OCI-LY7 (cell line): ENCODE results near the gene CMTM8. TPM values are rescaled to one million over a fixed set of nuclear protein-coding genes. Genes with fewer than 3 reads are reported as not detected.

Experiments
- BruUV-seq: library from RNA; stranded (reverse); fragments of 400-500 nt; replicated peaks from 2 replicates; lab custom pipeline; 2021; lab: Mats Ljungman, UMichigan
- CTCF ChIA-PET: fragments of 300-600 bp; sonication (Branson Sonifier 250); formaldehyde crosslinking; loops from one replicate; lab custom pipeline; 2022; ENCODE audit warnings: antibody characterized with exemption; ENCODE audit not compliant: unreplicated experiment; lab: Charles Lee
- POLR2A ChIA-PET: fragments of 300-600 bp; sonication (Branson Sonifier 250); formaldehyde crosslinking; loops from one replicate; lab custom pipeline; 2022; ENCODE audit warnings: antibody characterized with exemption; lab: Charles Lee
- DNase-seq: peaks from one replicate; pipeline ENCODE4 v3.0.0-alpha.2; 2015; ENCODE audit warnings: low spot score
- H2AFZ ChIP-seq: fragments of 200-600 bp; sonication (generic), shearing (Covaris generic); 2 replicates; pipeline ENCODE4 v1.6.1; 2014; ENCODE audit warnings: mild to moderate bottlenecking, antibody characterized with exemption, low read length, moderate library complexity
- H3K27ac ChIP-seq: fragments of 200-600 bp; sonication (generic); 2 replicates; pipeline ENCODE4 v1.5.1; 2014; ENCODE audit warnings: mixed run types, low read depth, mild to moderate bottlenecking, moderate library complexity, low read length, inconsistent platforms; ENCODE audit not compliant: poor library complexity, severe bottlenecking
- H3K36me3 ChIP-seq: fragments of 200-600 bp; sonication (generic); 2 replicates; pipeline ENCODE4 v1.6.1; 2014; ENCODE audit warnings: mild to moderate bottlenecking, antibody characterized with exemption, low read length, moderate library complexity, mixed read lengths; ENCODE audit not compliant: insufficient read depth
- H3K4me1 ChIP-seq: fragments of 200-600 bp; sonication (generic); 2 replicates; pipeline ENCODE4 v1.5.1; 2014; ENCODE audit warnings: mild to moderate bottlenecking, low read length; ENCODE audit not compliant: insufficient read depth, poor library complexity, severe bottlenecking
- H3K4me2 ChIP-seq: fragments of 200-600 bp; sonication (generic); 2 replicates; pipeline ENCODE4 v1.6.1; 2014; ENCODE audit warnings: mild to moderate bottlenecking, low read length
- H3K4me3 ChIP-seq: fragments of 200-600 bp; sonication (generic); 2 replicates; pipeline ENCODE4 v1.5.1; 2014; ENCODE audit warnings: mild to moderate bottlenecking, low read depth, low read length; ENCODE audit not compliant: poor library complexity, severe bottlenecking
- H3K79me2 ChIP-seq: fragments of 200-600 bp; sonication (generic); 2 replicates; pipeline ENCODE4 v1.6.1; 2016; ENCODE audit warnings: low read depth, mild to moderate bottlenecking, low read length, moderate library complexity, mixed read lengths; ENCODE audit not compliant: insufficient read depth
- H3K9me2 ChIP-seq: fragments of 200-600 bp; sonication (generic); 2 replicates; pipeline ENCODE4 v1.6.1; 2016; ENCODE audit warnings: mild to moderate bottlenecking, low read length, mixed read lengths; ENCODE audit not compliant: insufficient read depth
- H3K9me3 ChIP-seq: fragments of 200-600 bp; sonication (generic); 2 replicates; pipeline ENCODE4 v1.6.1; 2014; ENCODE audit warnings: mild to moderate bottlenecking, mixed run types, low read length, mixed read lengths
- H4K20me1 ChIP-seq: fragments of 200-600 bp; sonication (generic); 2 replicates; pipeline ENCODE4 v1.6.1; 2014; ENCODE audit warnings: mild to moderate bottlenecking, antibody characterized with exemption, low read length, moderate library complexity, mixed read lengths; ENCODE audit not compliant: insufficient read depth
- EZH2phosphoT487 ChIP-seq: fragments of 200-600 bp; sonication (generic); IDR thresholded peaks from 2 replicates; pipeline ENCODE4 v1.6.1; 2018; ENCODE audit warnings: low read depth, borderline replicate concordance, mild to moderate bottlenecking, mixed run types, antibody characterized with exemption, low read length, moderate library complexity, mixed read lengths
- intact Hi-C: fragments of 100-400 bp; cut with micrococcal nuclease; formaldehyde crosslinking; loops from one replicate; pipeline ENCODE4 v1.10.0; 2022; ENCODE audit not compliant: unreplicated experiment
- total RNA-seq, 2 experiments: library from RNA; depleted of rRNA in 1 of 2; stranded (reverse); fragments of >200 nt in 1 of 2; shearing (Covaris generic) in 1 of 2; gene quantifications; 2 replicates each; pipeline ENCODE4 v1.2.3, GENCODE V29; 2014 to 2022
- TF ChIP-seq, protein P1 (sequence below): fragments of 200-600 bp; sonication (generic); conservative IDR thresholded peaks from 2 replicates; pipeline ENCODE4 v1.5.1; 2014; ENCODE audit warnings: mild to moderate bottlenecking, antibody characterized with exemption, low read length, moderate library complexity, mixed read lengths

Gene CMTM8
- total RNA-seq, 2 experiments from 2014 or later = 1.5 to 3.0 TPM

DNA sequence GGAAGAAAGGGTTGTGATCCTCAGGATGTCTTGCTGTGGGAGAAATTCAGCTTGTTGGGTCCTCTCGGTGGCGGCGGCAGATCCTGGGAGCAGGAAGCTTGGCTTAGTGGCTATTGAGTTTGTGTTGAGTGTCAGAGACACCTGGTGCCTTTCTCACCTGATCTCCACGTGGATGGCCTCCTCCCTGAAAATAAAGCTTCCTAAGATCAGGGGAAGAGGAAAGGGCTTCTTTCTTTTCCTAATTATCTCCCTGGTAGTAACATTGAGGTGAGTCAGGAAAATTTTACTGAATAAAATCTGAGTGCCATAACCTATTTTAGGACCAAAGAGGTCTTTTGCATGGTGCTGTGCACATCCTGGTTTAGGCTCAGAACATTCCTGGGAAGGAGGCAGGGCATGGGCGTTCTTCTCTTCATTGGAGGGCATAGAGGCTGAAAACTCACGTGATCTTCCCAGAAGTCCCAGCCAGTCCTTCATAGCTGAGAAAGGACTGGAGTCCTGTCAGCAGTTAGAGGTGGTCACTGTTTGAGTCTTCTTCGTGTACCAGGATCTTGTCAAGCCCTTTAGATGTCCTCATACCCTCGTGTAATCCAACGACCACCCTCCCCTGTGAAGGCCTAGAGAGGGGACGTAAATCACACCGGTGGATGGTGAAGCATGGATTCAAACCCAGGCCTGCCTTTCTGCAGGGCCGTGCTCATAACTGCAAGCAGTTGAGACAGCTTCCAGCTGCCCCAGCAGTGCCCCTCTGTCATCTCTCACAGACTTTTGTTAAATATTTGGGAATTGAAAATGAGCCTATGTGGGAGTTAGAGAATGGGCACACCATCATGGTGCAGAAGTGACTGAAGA is 1.1 kb downstream of the CMTM8 start:
- Histone ChIP-seq H2AFZ (peak overlapping the region; percentile 80; the same call in 1 of the 2 replicates), H3K9me3 (no peaks in the 10 kb centered on the region), H4K20me1 (no peaks in the 10 kb centered on the region), H3K4me1 (peaks cover 11% of the 10 kb centered on the region), H3K27ac (no peak overlapping the region), H3K4me2 (peak overlapping the region; percentile 90), H3K79me2 (no peaks in the 10 kb centered on the region), H3K9me2 (no peaks in the 10 kb centered on the region), H3K36me3 (no peaks in the 10 kb centered on the region), H3K4me3 (peak overlapping the region; percentile 74)
- TF ChIP-seq, protein P1, sequence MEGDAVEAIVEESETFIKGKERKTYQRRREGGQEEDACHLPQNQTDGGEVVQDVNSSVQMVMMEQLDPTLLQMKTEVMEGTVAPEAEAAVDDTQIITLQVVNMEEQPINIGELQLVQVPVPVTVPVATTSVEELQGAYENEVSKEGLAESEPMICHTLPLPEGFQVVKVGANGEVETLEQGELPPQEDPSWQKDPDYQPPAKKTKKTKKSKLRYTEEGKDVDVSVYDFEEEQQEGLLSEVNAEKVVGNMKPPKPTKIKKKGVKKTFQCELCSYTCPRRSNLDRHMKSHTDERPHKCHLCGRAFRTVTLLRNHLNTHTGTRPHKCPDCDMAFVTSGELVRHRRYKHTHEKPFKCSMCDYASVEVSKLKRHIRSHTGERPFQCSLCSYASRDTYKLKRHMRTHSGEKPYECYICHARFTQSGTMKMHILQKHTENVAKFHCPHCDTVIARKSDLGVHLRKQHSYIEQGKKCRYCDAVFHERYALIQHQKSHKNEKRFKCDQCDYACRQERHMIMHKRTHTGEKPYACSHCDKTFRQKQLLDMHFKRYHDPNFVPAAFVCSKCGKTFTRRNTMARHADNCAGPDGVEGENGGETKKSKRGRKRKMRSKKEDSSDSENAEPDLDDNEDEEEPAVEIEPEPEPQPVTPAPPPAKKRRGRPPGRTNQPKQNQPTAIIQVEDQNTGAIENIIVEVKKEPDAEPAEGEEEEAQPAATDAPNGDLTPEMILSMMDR = no peak
- no peak for TF ChIP-seq EZH2phosphoT487
- intact Hi-C loops = loop anchor here (2.0 kb wide), 1 partner anchor 63 kb away; no protein-coding TSS in a partner anchor
- BruUV-seq = no TSS peak
- ChIA-PET POLR2A (interaction anchor here (0.7 to 1.3 kb wide), 3 partner anchors 12 to 137 kb away, joined by 3 read pairs; no protein-coding TSS in a partner anchor), CTCF (interaction anchor here (0.9 to 1.6 kb wide), 3 partner anchors 35 to 86 kb away, joined by 3 to 4 read pairs (median 3); no protein-coding TSS in a partner anchor)
- peak; percentile 6 for DNase-seq

DNA sequence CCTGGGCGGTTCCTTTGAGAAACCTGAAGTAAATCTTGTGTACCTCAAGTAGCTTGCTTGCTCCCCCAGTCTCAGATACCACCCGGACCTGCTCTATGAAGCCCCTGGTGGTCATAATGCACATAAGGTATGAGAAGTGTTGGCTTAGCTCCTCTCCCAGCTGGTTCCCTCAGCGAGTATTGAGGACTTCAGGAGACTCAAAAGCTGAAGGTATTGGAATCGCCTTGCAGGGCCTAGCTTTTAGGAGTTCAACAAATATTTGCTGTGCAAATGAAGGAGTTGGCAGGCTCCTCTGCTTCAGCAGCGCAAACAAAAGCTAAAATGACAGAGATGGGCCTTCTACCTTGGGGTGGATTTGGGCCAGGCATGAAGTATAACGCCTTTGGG is 1.7 kb downstream of the CMTM8 start:
- Histone ChIP-seq H4K20me1 (no peaks in the 10 kb centered on the region), H3K4me1 (peaks cover 11% of the 10 kb centered on the region), H3K79me2 (no peaks in the 10 kb centered on the region), H3K27ac (no peak overlapping the region), H3K4me3 (peak overlapping the region; percentile 74), H3K36me3 (no peaks in the 10 kb centered on the region), H3K9me3 (no peaks in the 10 kb centered on the region), H3K4me2 (peak overlapping the region; percentile 90), H2AFZ (no peak overlapping the region), H3K9me2 (no peaks in the 10 kb centered on the region)
- ChIA-PET CTCF (interaction anchor here (0.9 to 1.6 kb wide), 3 partner anchors 34 to 86 kb away, joined by 3 to 4 read pairs (median 3); no protein-coding TSS in a partner anchor), POLR2A (interaction anchor here (0.5 to 1.3 kb wide), 3 partner anchors 12 to 185 kb away, joined by 3 read pairs; no protein-coding TSS in a partner anchor)
- BruUV-seq = no TSS peak
- no peak for TF ChIP-seq EZH2phosphoT487
- TF ChIP-seq, protein P1 = peak; percentile 80
- peak; percentile 67 for DNase-seq
- intact Hi-C loops = loop anchor here (2.0 kb wide), 1 partner anchor 63 kb away; no protein-coding TSS in a partner anchor
